Keratinocyte (primary cell): ENCODE measurements around the gene SMPD3. TPM values are rescaled to one million over a fixed set of nuclear protein-coding genes. Genes with fewer than 3 reads are reported as not detected.

Experiments
- DNase-seq: peaks from one replicate; pipeline ENCODE4 v3.0.0-alpha.2; 2011; ENCODE audit warnings: low read depth, missing footprints, low spot score
- FAIRE-seq: peaks from 2 replicates; lab custom pipeline; 2011; peaks lifted over from hg19 to GRCh38; lab: Jason Lieb, UNC
- H2AFZ ChIP-seq: 2 replicates; pipeline ENCODE4 v1.6.0; 2012; ENCODE audit warnings: low read length, control low read depth, inconsistent platforms; ENCODE audit not compliant: control insufficient read depth
- H3K27ac ChIP-seq: 2 replicates; pipeline ENCODE4 v1.5.1; 2011; ENCODE audit warnings: low read length; ENCODE audit not compliant: control insufficient read depth, insufficient read depth
- H3K27me3 ChIP-seq: 3 replicates; pipeline ENCODE4 v1.6.0; 2011; ENCODE audit warnings: low read length; ENCODE audit not compliant: control insufficient read depth, insufficient read depth; ENCODE audit errors: extremely low read depth
- H3K36me3 ChIP-seq, 2 experiments: 2 replicates in 1 of 2; 3 replicates in 1 of 2; pipeline ENCODE4 v1.5.1; 2011; ENCODE audit warnings: low read length in 2 of 2, mild to moderate bottlenecking in 1 of 2; ENCODE audit not compliant: control insufficient read depth in 2 of 2, insufficient read depth in 2 of 2; ENCODE audit errors: extremely low read depth in 1 of 2
- H3K4me1 ChIP-seq: 3 replicates; pipeline ENCODE4 v1.5.1; 2011; ENCODE audit warnings: low read length; ENCODE audit not compliant: control insufficient read depth, insufficient read depth; ENCODE audit errors: extremely low read depth
- H3K4me2 ChIP-seq: 3 replicates; pipeline ENCODE4 v1.6.0; 2011; ENCODE audit warnings: low read depth, low read length; ENCODE audit not compliant: control insufficient read depth, insufficient read depth; ENCODE audit errors: extremely low read depth
- H3K4me3 ChIP-seq, 3 experiments: fragments of 200-600 bp in 1 of 3; sonication (generic) in 1 of 3; 2 replicates in 2 of 3; 3 replicates in 1 of 3; pipeline ENCODE4 v1.5.1; 2011 to 2016; ENCODE audit warnings: low read length in 3 of 3, mild to moderate bottlenecking in 3 of 3, control low read depth in 2 of 3, inconsistent platforms in 1 of 3, low read depth in 1 of 3, mixed read lengths in 1 of 3, mixed run types in 1 of 3, moderate library complexity in 1 of 3; ENCODE audit not compliant: control insufficient read depth in 2 of 3, insufficient read depth in 2 of 3; ENCODE audit errors: extremely low read depth in 1 of 3
- H3K79me2 ChIP-seq: 2 replicates; pipeline ENCODE4 v1.6.0; 2012; ENCODE audit warnings: low read length; ENCODE audit not compliant: control insufficient read depth, insufficient read depth
- H3K9ac ChIP-seq: 3 replicates; pipeline ENCODE4 v1.6.0; 2011; ENCODE audit warnings: low read length; ENCODE audit not compliant: control insufficient read depth, insufficient read depth; ENCODE audit errors: extremely low read depth
- H3K9me1 ChIP-seq: 3 replicates; pipeline ENCODE4 v1.6.0; 2011; ENCODE audit warnings: low read length; ENCODE audit not compliant: control insufficient read depth, insufficient read depth; ENCODE audit errors: extremely low read depth
- H3K9me3 ChIP-seq: 2 replicates; pipeline ENCODE4 v1.5.1; 2012; ENCODE audit warnings: low read depth, low read length; ENCODE audit not compliant: control insufficient read depth
- H4K20me1 ChIP-seq: 3 replicates; pipeline ENCODE4 v1.6.0; 2011; ENCODE audit warnings: low read length; ENCODE audit not compliant: control insufficient read depth, insufficient read depth; ENCODE audit errors: extremely low read depth
- CTCF ChIP-seq, 3 experiments: IDR thresholded peaks in 1 of 3; conservative IDR thresholded peaks in 1 of 3; optimal IDR thresholded peaks in 1 of 3; 2 replicates in 2 of 3; 3 replicates in 1 of 3; pipeline versions ENCODE3 to v1.5.1; 2011; ENCODE audit warnings: low read length in 3 of 3, mild to moderate bottlenecking in 3 of 3, moderate library complexity in 2 of 3, control low read depth in 1 of 3, inconsistent platforms in 1 of 3; ENCODE audit not compliant: insufficient read depth in 2 of 3; ENCODE audit errors: extremely low read depth in 1 of 3
- EZH2 ChIP-seq: IDR thresholded peaks from one replicate; pipeline ENCODE4 v1.6.1; 2012; ENCODE audit warnings: inconsistent platforms, mild to moderate bottlenecking, low read length, moderate library complexity
- dilution Hi-C: fragments of 300-500 bp; cut with MboI; formaldehyde crosslinking; loops from one replicate; pipeline ENCODE4 v1.7.0; 2020; ENCODE audit warnings: low sequenced_read_pairs; ENCODE audit not compliant: extremely low pct_ligation_motif_present
- polyA plus RNA-seq, 5 experiments: library from polyadenylated mRNA; depleted of rRNA in 3 of 5; stranded (reverse) in 3 of 5; stranded (forward) in 1 of 5; unstranded in 1 of 5; fragments of >200 nt; gene quantifications; 1 replicate in 1 of 5; 2 replicates in 3 of 5; 3 replicates in 1 of 5; pipeline versions ENCODE4 v1.2.1 to v1.2.3, GENCODE V29; 2011 to 2012; ENCODE audit warnings: missing spikeins in 2 of 5, low read depth in 1 of 5, low replicate concordance in 1 of 5

SMPD3 gene
- polyA plus RNA-seq, 1 donor (not counting 4 experiments of a cell fraction or from before 2014, with no cell fraction given) = 0.34 TPM

- peaks cover 3% of the 10 kb centered on the region for H3K4me1 ChIP-seq
These were observed 87.8 kb downstream of the SMPD3 start for GRCh38 chr16:68360547-68360946.

GRCh38 chr16:68359398-68360191 lies 88.7 kb downstream of the SMPD3 start:
- H4K20me1 ChIP-seq = no peaks in the 10 kb centered on the region
- H3K4me3 ChIP-seq = no peak overlapping the region
- peaks cover 0 to 9% of the 10 kb centered on the region in 2 experiments for H3K36me3 ChIP-seq
- no peaks in the 10 kb centered on the region for H3K79me2 ChIP-seq
- H3K4me2 ChIP-seq = no peak overlapping the region
- no peak overlapping the region for H3K27ac ChIP-seq
- FAIRE-seq = no peak
- peaks cover 3% of the 10 kb centered on the region for H3K4me1 ChIP-seq
- dilution Hi-C loops = no loop called here
- no peak overlapping the region for H2AFZ ChIP-seq
- TF ChIP-seq CTCF (optimal IDR thresholded peaks at IDR 0.05 in 1 of 3, IDR thresholded peaks at IDR 0.05 in 1 of 3, conservative IDR thresholded peaks at IDR 0.05 in 1 of 3; ENCODE audit: extremely low read depth in 1 of 3, insufficient read depth in 2 of 3, low read length in 3 of 3) (no peak), EZH2 (no peak)
- DNase-seq = no peak
- no peaks in the 10 kb centered on the region for H3K9me1 ChIP-seq
- H3K9ac ChIP-seq = no peak overlapping the region
- H3K9me3 ChIP-seq = no peaks in the 10 kb centered on the region
- H3K27me3 ChIP-seq = peaks cover 18% of the 10 kb centered on the region

More at GRCh38 chr16:68360547-68360946, 87.8 kb downstream of the SMPD3 start:
- Histone ChIP-seq H3K4me3 (no peak overlapping the region), H3K4me2 (no peak overlapping the region), H3K9ac (no peak overlapping the region), H4K20me1 (no peaks in the 10 kb centered on the region), H3K36me3 (peaks cover 0 to 6% of the 10 kb centered on the region in 2 experiments), H3K27me3 (peaks cover 28% of the 10 kb centered on the region), H3K79me2 (no peaks in the 10 kb centered on the region), H3K27ac (no peak overlapping the region), H2AFZ (no peak overlapping the region), H3K9me1 (no peaks in the 10 kb centered on the region), H3K9me3 (no peaks in the 10 kb centered on the region)
- dilution Hi-C loops = no loop called here
- DNase-seq (no peak), FAIRE-seq (no peak)
- no peak for TF ChIP-seq EZH2
- TF ChIP-seq CTCF (optimal IDR thresholded peaks at IDR 0.05 in 1 of 3, IDR thresholded peaks at IDR 0.05 in 1 of 3, conservative IDR thresholded peaks at IDR 0.05 in 1 of 3; ENCODE audit: extremely low read depth in 1 of 3, insufficient read depth in 2 of 3, low read length in 3 of 3) = no peak
